Measurements from ENCODE around the gene ZFP1.

DNA sequence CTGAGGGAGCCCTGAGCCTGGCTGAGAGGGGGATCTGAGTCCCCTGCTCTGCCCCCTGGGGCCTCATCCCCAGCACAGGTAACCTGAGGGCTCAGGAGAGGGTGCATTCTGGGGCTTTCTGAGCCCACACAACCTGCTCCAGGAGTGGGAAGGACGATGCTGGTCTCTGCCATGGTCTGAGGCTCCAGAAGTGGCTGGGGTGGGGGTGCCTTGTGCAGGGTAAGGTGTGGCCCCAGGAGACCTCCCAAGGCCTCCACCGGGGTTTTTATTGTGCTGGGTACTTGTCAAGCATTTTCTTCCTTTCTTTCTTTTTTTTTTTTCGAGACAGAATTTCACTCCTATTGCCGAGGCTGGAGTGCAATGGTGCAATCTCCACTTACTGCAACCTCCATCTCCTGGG, 70.8 kb downstream of the ZFP1 start:
- TF ChIP-seq, protein P1, sequence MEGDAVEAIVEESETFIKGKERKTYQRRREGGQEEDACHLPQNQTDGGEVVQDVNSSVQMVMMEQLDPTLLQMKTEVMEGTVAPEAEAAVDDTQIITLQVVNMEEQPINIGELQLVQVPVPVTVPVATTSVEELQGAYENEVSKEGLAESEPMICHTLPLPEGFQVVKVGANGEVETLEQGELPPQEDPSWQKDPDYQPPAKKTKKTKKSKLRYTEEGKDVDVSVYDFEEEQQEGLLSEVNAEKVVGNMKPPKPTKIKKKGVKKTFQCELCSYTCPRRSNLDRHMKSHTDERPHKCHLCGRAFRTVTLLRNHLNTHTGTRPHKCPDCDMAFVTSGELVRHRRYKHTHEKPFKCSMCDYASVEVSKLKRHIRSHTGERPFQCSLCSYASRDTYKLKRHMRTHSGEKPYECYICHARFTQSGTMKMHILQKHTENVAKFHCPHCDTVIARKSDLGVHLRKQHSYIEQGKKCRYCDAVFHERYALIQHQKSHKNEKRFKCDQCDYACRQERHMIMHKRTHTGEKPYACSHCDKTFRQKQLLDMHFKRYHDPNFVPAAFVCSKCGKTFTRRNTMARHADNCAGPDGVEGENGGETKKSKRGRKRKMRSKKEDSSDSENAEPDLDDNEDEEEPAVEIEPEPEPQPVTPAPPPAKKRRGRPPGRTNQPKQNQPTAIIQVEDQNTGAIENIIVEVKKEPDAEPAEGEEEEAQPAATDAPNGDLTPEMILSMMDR (conservative IDR thresholded peaks at IDR 0.05; ENCODE audit: low read length): no peak
- TF ChIP-seq EZH2phosphoT487 (IDR thresholded peaks at IDR 0.05; ENCODE audit: borderline replicate concordance, low read depth, low read length): no peak
